ENCODE measurements around the gene C16orf90.
"Not testable (repeated sequence)": the region's sequence is repeated elsewhere in the genome, so short reads cannot be mapped to it uniquely, and the experiment has no call there.

C16orf90 gene

GRCh38 chr16:3511286-3512180 is 16.2 kb upstream of the C16orf90 start:
- DNase-seq, result no peak

GRCh38 chr16:3510416-3510815 is 15.1 kb upstream of the C16orf90 start:
- no peak for DNase-seq

GRCh38 chr16:3509470-3509928 is 14.2 kb upstream of the C16orf90 start:
- DNase-seq, result no peak

- DNase-seq, result no peak
Measured at GRCh38 chr16:3508736-3509135, 13.4 kb upstream of the C16orf90 start.

GRCh38 chr16:3503523-3503922 is 8.2 kb upstream of the C16orf90 start:
- DNase-seq, result no peak

GRCh38 chr16:3501783-3502400 is 6.6 kb upstream of the C16orf90 start:
- no peak for DNase-seq

- not testable (repeated sequence) for DNase-seq
Measured at GRCh38 chr16:3501412-3501761, 6.1 kb upstream of the C16orf90 start.

GRCh38 chr16:3498988-3499387 is 3.7 kb upstream of the C16orf90 start:
- no peak for DNase-seq

GRCh38 chr16:3497771-3498170 is 2.5 kb upstream of the C16orf90 start:
- no peak for DNase-seq

- DNase-seq, result no peak
Measured at GRCh38 chr16:3496386-3496785, 1.1 kb upstream of the C16orf90 start.

GRCh38 chr16:3494386-3494973 is 809 bp downstream of the C16orf90 start:
- no peak for DNase-seq

- no peak for DNase-seq
Measured at GRCh38 chr16:3492356-3492755, 2.9 kb downstream of the C16orf90 start.

GRCh38 chr16:3490911-3491629 is 4.2 kb downstream of the C16orf90 start:
- no peak for DNase-seq

GRCh38 chr16:3488801-3489200 is 6.5 kb downstream of the C16orf90 start:
- DNase-seq, result no peak

- no peak for DNase-seq
Measured at GRCh38 chr16:3487521-3488410, 7.5 kb downstream of the C16orf90 start.

- no peak for DNase-seq
Measured at GRCh38 chr16:3486506-3487215, 8.6 kb downstream of the C16orf90 start.

- no peak for DNase-seq
Measured at GRCh38 chr16:3485821-3486505, 9.3 kb downstream of the C16orf90 start.

GRCh38 chr16:3485097-3485745 is 10.1 kb downstream of the C16orf90 start:
- no peak for DNase-seq

- no peak for DNase-seq
Measured at GRCh38 chr16:3484318-3485096, 10.8 kb downstream of the C16orf90 start.

Data from NCI-H2029 (cell line).